Upper lobe of right lung (tissue), 1 donor: ENCODE data around the gene ARL5A. TPM values are rescaled to one million over a fixed set of nuclear protein-coding genes. Genes with fewer than 3 reads are reported as not detected.

ENCODE experiments used
- ATAC-seq: fragments of 200-7000 bp; cut with Tn5 transposase; one replicate; pipeline ENCODE4 v1.9.1; 2020; ENCODE audit warnings: mild to moderate bottlenecking, moderate library complexity
- DNase-seq: peaks from one replicate; pipeline ENCODE4 v3.0.0-alpha.2; 2020
- H3K27ac ChIP-seq: fragments of 200-600 bp; one replicate; pipeline ENCODE4 v1.8.0; 2022
- H3K27me3 ChIP-seq: fragments of 200-600 bp; one replicate; pipeline ENCODE4 v1.8.0; 2022; ENCODE audit warnings: mild to moderate bottlenecking
- H3K36me3 ChIP-seq: fragments of 200-600 bp; one replicate; pipeline ENCODE4 v1.8.0; 2022
- H3K4me1 ChIP-seq: fragments of 200-600 bp; one replicate; pipeline ENCODE4 v1.8.0; 2022
- H3K4me3 ChIP-seq: fragments of 200-600 bp; one replicate; pipeline ENCODE4 v1.8.0; 2022; ENCODE audit warnings: mild to moderate bottlenecking
- H3K9me3 ChIP-seq: fragments of 200-600 bp; one replicate; pipeline ENCODE4 v1.8.0; 2022
- CTCF ChIP-seq: fragments of 200-600 bp; IDR thresholded peaks from one replicate; pipeline ENCODE4 v1.8.0; 2022; ENCODE audit warnings: antibody characterized with exemption
- intact Hi-C: fragments of 100-400 bp; cut with DNase I; formaldehyde crosslinking; loops from one replicate; pipeline ENCODE4 v1.11.0; 2022
- total RNA-seq: library from RNA; stranded (reverse); fragmentation: NEBNext Ultra II Directional; extraction: Animal tissue kit (Norgen Biotek cat#: 25700); gene quantifications from one replicate; pipeline ENCODE4 v1.2.1, GENCODE V29; 2021
- donor health status: DM: no; HTN: yes; CAD: no; lungs with severe emphysema.

Gene ARL5A
- total RNA-seq, 1 donor from 2014 or later = 56.6 TPM

GRCh38 chr2:151792589-151792988, 35.6 kb downstream of the ARL5A start:
- H3K36me3 ChIP-seq = no peaks in the 10 kb centered on the region
- no peak overlapping the region for H3K27ac ChIP-seq
- H3K9me3 ChIP-seq = no peaks in the 10 kb centered on the region
- H3K27me3 ChIP-seq = no peaks in the 10 kb centered on the region
- no peak for ATAC-seq
- no peak for TF ChIP-seq CTCF
- DNase-seq = no peak
- H3K4me3 ChIP-seq = no peak overlapping the region
- H3K4me1 ChIP-seq = no peaks in the 10 kb centered on the region
- intact Hi-C loops = no loop called here

GRCh38 chr2:151791545-151791944, 36.7 kb downstream of the ARL5A start:
- TF ChIP-seq CTCF = no peak
- intact Hi-C loops = no loop called here
- H3K36me3 ChIP-seq = no peaks in the 10 kb centered on the region

GRCh38 chr2:151790689-151791088, 37.5 kb downstream of the ARL5A start:
- ATAC-seq = no peak
- intact Hi-C loops = no loop called here
- TF ChIP-seq CTCF = no peak
- no peaks in the 10 kb centered on the region for H3K27me3 ChIP-seq
- no peaks in the 10 kb centered on the region for H3K4me1 ChIP-seq
- no peaks in the 10 kb centered on the region for H3K9me3 ChIP-seq
- no peak overlapping the region for H3K4me3 ChIP-seq
- DNase-seq = no peak
- peaks cover 4% of the 10 kb centered on the region for H3K36me3 ChIP-seq
- no peak overlapping the region for H3K27ac ChIP-seq

More at GRCh38 chr2:151791545-151791944, 36.7 kb downstream of the ARL5A start:
- Histone ChIP-seq H3K27ac (no peak overlapping the region), H3K4me3 (no peak overlapping the region), H3K9me3 (no peaks in the 10 kb centered on the region), H3K27me3 (no peaks in the 10 kb centered on the region), H3K4me1 (no peaks in the 10 kb centered on the region)
- no peak for DNase-seq
- ATAC-seq = no peak

- H3K27ac ChIP-seq = no peak overlapping the region
- no peaks in the 10 kb centered on the region for H3K9me3 ChIP-seq
- H3K36me3 ChIP-seq = peaks cover 6% of the 10 kb centered on the region
- no peak for ATAC-seq
- no peak overlapping the region for H3K4me3 ChIP-seq
- H3K27me3 ChIP-seq = no peaks in the 10 kb centered on the region
- H3K4me1 ChIP-seq = no peaks in the 10 kb centered on the region
- no peak for TF ChIP-seq CTCF
- DNase-seq = no peak
- intact Hi-C loops = no loop called here
These were observed 39.0 kb downstream of the ARL5A start for GRCh38 chr2:151789055-151789834.

GRCh38 chr2:151786483-151786882, 41.7 kb downstream of the ARL5A start:
- Histone ChIP-seq H3K36me3 (peaks cover 6% of the 10 kb centered on the region), H3K27ac (no peak overlapping the region), H3K4me3 (no peak overlapping the region), H3K9me3 (no peaks in the 10 kb centered on the region), H3K27me3 (no peaks in the 10 kb centered on the region), H3K4me1 (no peaks in the 10 kb centered on the region)
- intact Hi-C loops = no loop called here
- ATAC-seq (no peak), DNase-seq (no peak)
- TF ChIP-seq CTCF = no peak
